GM12875 (cell line): ENCODE data around the gene TACR1.
"Not testable (repeated sequence)": the region's sequence is repeated elsewhere in the genome, so short reads cannot be mapped to it uniquely, and the experiment has no call there.

ENCODE experiments used
- H3K4me3 ChIP-seq: one replicate; pipeline ENCODE4 v1.5.1; 2011; ENCODE audit warnings: low read depth, low read length, control low read depth
- TF ChIP-seq, protein P1 (sequence below): IDR thresholded peaks from 2 replicates; pipeline ENCODE4 v1.5.1; 2011; ENCODE audit warnings: low read depth, mild to moderate bottlenecking, control low read depth, inconsistent platforms, low read length, moderate library complexity, borderline replicate concordance; ENCODE audit not compliant: insufficient read depth

TACR1 gene

DNA sequence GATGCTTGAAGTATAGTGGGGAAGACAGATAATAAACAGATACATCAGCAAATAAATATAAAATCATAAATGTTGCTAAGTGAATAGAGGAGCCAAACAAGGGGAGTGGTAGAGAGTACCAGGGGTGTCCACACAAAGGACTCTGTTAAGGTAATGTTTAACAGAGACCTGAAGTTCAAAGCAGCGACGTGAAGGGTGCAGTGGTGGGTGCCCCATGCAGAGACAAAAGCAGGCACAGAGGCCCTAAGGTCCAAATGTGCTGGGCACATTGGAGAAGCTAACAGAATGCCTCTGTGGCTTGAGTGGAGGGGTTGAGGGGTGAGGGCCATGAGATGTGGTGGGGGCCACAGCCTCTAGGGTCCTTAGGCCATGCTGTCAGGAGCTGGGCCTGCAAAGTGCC is 131.8 kb downstream of the TACR1 start:
- TF ChIP-seq, protein P1, sequence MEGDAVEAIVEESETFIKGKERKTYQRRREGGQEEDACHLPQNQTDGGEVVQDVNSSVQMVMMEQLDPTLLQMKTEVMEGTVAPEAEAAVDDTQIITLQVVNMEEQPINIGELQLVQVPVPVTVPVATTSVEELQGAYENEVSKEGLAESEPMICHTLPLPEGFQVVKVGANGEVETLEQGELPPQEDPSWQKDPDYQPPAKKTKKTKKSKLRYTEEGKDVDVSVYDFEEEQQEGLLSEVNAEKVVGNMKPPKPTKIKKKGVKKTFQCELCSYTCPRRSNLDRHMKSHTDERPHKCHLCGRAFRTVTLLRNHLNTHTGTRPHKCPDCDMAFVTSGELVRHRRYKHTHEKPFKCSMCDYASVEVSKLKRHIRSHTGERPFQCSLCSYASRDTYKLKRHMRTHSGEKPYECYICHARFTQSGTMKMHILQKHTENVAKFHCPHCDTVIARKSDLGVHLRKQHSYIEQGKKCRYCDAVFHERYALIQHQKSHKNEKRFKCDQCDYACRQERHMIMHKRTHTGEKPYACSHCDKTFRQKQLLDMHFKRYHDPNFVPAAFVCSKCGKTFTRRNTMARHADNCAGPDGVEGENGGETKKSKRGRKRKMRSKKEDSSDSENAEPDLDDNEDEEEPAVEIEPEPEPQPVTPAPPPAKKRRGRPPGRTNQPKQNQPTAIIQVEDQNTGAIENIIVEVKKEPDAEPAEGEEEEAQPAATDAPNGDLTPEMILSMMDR: no peak
- H3K4me3 ChIP-seq: no peak overlapping the region

DNA sequence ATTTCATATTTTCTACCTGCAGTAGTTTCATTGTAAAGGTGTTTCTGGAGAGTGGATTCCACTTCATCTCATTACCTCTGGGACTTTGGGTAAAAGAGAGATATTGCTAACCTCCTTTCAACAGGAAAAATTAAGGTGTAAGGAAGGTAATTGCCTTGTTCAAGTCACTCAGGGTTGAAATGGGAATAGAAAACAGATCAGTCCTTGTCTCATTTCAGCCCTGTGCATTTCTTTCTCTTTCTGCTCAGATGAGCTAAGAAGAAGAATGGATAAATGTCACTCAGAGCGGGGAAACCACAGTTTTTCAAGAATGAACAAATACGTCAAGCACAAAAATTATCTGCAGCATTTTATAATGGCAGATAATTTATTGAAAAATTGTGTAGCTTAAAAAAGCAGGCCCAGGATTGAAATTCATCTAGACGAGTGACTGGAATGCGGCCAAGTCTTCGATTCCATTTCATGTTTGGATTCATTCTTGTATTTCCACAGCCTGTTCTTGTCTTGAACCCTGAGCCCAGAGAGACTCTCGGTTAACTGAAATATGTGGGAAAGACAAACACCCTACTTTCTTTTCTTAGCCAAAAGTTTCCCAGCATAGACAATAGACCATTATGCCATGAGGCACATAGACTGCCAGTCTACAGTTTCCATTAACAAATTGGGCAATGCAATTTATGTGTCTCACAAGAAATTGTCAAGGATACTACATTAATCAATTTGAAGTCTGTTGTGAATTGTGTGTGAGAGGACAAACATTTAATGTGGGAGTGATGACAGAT is 133.0 kb downstream of the TACR1 start:
- TF ChIP-seq, protein P1: no peak
- H3K4me3 ChIP-seq: no peak overlapping the region

DNA sequence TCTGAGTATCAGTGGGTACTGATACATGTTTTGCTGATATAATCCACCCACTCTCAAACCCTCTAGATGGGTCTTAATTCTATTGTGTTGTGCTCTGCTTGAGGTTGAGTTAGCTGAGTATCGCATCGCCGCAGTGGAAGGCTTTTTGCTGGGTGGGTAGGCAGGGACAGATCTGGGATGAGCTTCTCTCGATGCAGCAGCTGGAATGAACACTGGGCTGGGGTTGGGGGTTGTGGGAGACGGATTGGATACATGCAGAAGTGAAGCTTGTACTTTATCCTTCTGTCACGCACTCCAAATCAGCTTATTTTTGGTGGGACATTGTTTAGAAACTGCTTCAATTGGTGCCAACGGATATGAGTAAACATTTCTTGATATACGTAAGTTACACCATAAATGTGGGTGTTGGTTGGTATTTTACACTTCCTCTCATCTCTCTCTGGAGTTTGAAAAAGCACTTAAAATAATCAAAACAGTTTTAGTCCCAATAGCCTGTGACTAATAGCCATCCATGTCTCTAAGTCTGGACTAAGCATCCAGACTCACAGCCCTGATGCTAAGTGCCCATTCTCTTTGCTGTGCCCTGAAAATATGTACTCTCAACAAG is 133.8 kb downstream of the TACR1 start:
- H3K4me3 ChIP-seq: no peak overlapping the region
- TF ChIP-seq, protein P1: no peak

DNA sequence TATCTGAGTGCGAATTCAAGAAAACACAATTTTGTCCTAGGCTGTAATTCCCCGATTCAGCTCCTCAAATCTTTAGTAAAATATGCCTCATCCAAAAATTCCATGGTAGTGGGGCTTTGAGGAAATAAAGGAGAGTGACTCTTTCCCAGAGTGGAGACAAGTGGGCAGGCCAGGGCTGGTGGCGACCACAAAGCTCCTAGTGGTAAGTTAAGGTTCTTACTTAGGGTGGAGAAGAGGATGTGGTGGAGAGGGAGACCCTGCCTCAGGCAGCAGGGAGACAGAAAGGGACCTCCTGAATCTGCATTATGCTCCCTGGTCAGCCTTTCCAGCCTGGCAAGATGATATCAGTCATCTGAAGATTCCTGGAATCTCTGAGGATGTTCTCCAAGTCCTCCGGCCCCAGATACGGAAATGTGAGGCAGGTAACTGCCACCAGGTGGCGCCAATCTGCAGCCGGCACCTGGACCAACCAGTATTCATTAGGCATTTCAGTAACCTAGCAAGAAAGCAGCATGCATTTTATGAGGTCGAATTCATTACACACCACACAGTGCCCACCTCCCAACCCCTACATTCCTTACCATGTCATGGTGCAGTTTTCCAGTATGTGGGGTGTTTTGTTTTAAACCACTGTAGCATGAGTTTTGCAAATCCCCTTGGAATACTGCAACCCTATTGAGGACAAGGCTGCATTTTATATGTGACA is 134.5 kb downstream of the TACR1 start:
- H3K4me3 ChIP-seq: no peak overlapping the region
- TF ChIP-seq, protein P1: peak; percentile 93

DNA sequence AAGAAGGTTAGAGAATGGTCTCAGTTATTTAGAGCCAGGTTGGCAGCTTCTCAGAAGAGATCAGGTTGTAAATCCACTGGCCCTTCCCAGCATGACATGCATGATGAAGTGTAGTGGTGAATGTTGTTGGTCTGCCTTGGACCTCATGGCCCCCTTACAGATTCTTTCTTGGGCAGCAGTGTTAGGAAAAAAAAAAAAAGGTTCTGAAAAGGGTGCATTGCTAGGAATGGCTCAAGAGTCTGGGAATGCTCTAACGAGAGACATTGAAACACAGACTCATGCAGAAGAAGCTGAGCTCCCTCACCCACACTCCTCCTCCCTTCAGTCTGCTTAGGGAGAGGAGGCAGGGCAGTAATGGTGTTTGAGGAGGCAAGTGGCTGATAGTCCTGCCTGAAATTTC is 135.4 kb downstream of the TACR1 start:
- no peak overlapping the region for H3K4me3 ChIP-seq
- TF ChIP-seq, protein P1: no peak

DNA sequence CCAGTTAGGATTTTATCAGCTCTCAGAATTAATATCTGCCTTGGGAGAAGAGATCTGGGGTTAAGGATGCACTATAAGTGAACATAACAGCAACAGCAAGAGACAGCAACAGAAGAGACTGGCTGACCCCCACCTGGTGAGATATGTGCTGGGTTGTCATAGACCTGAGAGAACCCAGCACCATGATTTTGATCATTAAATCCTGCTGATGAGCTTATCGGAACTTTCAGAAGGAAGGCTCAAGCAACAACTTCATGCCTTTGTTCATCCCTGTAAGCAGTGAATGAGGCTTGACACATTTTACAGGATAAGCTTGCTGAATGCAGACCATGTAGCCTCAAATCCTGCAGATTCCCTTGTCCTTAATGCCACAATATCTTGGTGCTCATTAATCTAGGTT is 140.9 kb downstream of the TACR1 start:
- no peak overlapping the region for H3K4me3 ChIP-seq
- TF ChIP-seq, protein P1: no peak

DNA sequence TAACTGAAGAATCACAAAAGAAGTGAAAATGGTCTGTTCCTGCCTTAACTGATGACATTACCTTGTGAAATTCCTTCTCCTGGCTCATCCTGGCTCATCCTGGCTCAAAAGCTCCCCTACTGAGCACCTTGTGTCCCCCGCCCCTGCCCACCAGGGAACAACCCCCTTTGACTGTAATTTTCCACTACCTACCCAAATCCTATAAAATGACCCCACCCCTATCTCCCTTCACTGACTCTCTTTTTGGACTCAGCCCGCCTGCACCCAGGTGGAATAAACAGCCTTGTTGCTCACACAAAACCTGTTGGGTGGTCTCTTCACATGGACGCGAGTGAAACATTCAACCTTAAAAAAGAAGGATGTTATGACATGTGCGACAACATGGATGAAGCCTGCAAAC is 142.2 kb downstream of the TACR1 start:
- H3K4me3 ChIP-seq: not testable (repeated sequence)
